Panc1 (cell line): ENCODE results near the gene NEK8. TPM values are rescaled to one million over a fixed set of nuclear protein-coding genes. Genes with fewer than 3 reads are reported as not detected.

Experiments
- ATAC-seq: fragments of 200-7000 bp; cut with Tn5 transposase; 2 replicates; pipeline ENCODE4 v1.9.1; 2020; ENCODE audit warnings: mild to moderate bottlenecking, moderate library complexity
- BruUV-seq: library from RNA; stranded (reverse); fragments of 400-500 nt; replicated peaks from 2 replicates; lab custom pipeline; 2021; lab: Mats Ljungman, UMichigan
- CTCF ChIA-PET: fragments of 300-600 bp; sonication (Branson Sonifier 250); formaldehyde crosslinking; loops from one replicate; lab custom pipeline; 2022; ENCODE audit warnings: antibody characterized with exemption; lab: Charles Lee
- POLR2A ChIA-PET: fragments of 300-600 bp; sonication (Branson Sonifier 250); formaldehyde crosslinking; loops from one replicate; lab custom pipeline; 2022; ENCODE audit warnings: antibody characterized with exemption; lab: Charles Lee
- DNase-seq: peaks from one replicate; pipeline ENCODE4 v3.0.0-alpha.2; 2010; ENCODE audit warnings: low read depth, low spot score
- H3K27ac ChIP-seq: 2 replicates; pipeline ENCODE4 v1.5.1; 2011; ENCODE audit warnings: mild to moderate bottlenecking, low read length, inconsistent platforms
- H3K27me3 ChIP-seq: fragments of 200-500 bp; sonication (Bioruptor generic); 2 replicates; pipeline ENCODE4 v1.6.0; 2014; ENCODE audit warnings: low read length, inconsistent platforms; ENCODE audit not compliant: control insufficient read depth, insufficient read depth
- H3K36me3 ChIP-seq: fragments of 200-500 bp; sonication (Bioruptor generic); 2 replicates; pipeline ENCODE4 v1.5.1; 2014; ENCODE audit warnings: inconsistent platforms, mild to moderate bottlenecking, low read length, moderate library complexity; ENCODE audit not compliant: control insufficient read depth, insufficient read depth
- H3K4me1 ChIP-seq: 2 replicates; pipeline ENCODE4 v1.5.1; 2011; ENCODE audit warnings: inconsistent platforms, mild to moderate bottlenecking, low read length, moderate library complexity; ENCODE audit not compliant: control insufficient read depth, insufficient read depth
- H3K4me3 ChIP-seq, 2 experiments: 2 replicates each; pipeline ENCODE4 v1.5.1; 2011 to 2012; ENCODE audit warnings: low read depth in 2 of 2, low read length in 2 of 2, mild to moderate bottlenecking in 2 of 2, inconsistent platforms in 1 of 2, moderate library complexity in 1 of 2
- H3K9me3 ChIP-seq: fragments of 200-500 bp; sonication (Bioruptor generic); 2 replicates; pipeline ENCODE4 v1.5.1; 2014; ENCODE audit warnings: low read depth, mild to moderate bottlenecking, inconsistent platforms, low read length, moderate library complexity; ENCODE audit not compliant: control insufficient read depth, insufficient read depth
- CTCF ChIP-seq: fragments of 450-650 bp; IDR thresholded peaks from 2 replicates; pipeline ENCODE4 v1.5.1; 2017; ENCODE audit warnings: mild to moderate bottlenecking
- POLR2AphosphoS5 ChIP-seq: IDR thresholded peaks from 2 replicates; pipeline ENCODE4 v1.6.1; 2012; ENCODE audit warnings: mild to moderate bottlenecking, low read depth, low read length, moderate library complexity
- REST ChIP-seq, 2 experiments: IDR thresholded peaks; 2 replicates each; pipeline ENCODE4 v1.6.1; 2011 to 2012; ENCODE audit warnings: low read depth in 2 of 2, control low read depth in 1 of 2, low read length in 1 of 2, mild to moderate bottlenecking in 1 of 2, moderate library complexity in 1 of 2; ENCODE audit not compliant: insufficient read depth in 1 of 2
- SIN3A ChIP-seq: IDR thresholded peaks from 2 replicates; pipeline ENCODE4 v1.6.1; 2012; ENCODE audit warnings: low read depth, mild to moderate bottlenecking, low read length, moderate library complexity, borderline replicate concordance; ENCODE audit not compliant: insufficient read depth
- TCF7L2 ChIP-seq: IDR thresholded peaks from 2 replicates; pipeline ENCODE4 v1.6.1; 2011; ENCODE audit warnings: mild to moderate bottlenecking, low read depth, low read length, inconsistent platforms
- in situ Hi-C: cut with HindIII; loops from 2 replicates; pipeline ENCODE4 v1.10.0; 2016; ENCODE audit warnings: low sequenced_read_pairs, low pct_unique_long_range_greater_than_20kb
- intact Hi-C: fragments of 100-400 bp; cut with micrococcal nuclease; formaldehyde crosslinking; loops from one replicate; pipeline ENCODE4 v1.10.0; 2022; ENCODE audit not compliant: unreplicated experiment
- total RNA-seq: library from RNA; stranded (reverse); gene quantifications from one replicate; pipeline ENCODE4 v1.2.1, GENCODE V29; 2021; ENCODE audit not compliant: unreplicated experiment

Gene NEK8
- total RNA-seq, 1 experiment from 2014 or later = 11.9 TPM

- no peaks in the 10 kb centered on the region for H3K27me3 ChIP-seq
- intact Hi-C loops = no loop called here
- BruUV-seq = TSS peak; percentile 97
- ChIA-PET CTCF (interaction anchor here (0.5 to 1.5 kb wide), 4 partner anchors 11 to 245 kb away, joined by 3 to 13 read pairs (median 10); partner anchors contain the start of gene TLCD1), POLR2A (interaction anchor here (0.6 to 1.7 kb wide), 4 partner anchors 10 to 565 kb away, joined by 3 to 26 read pairs (median 6); partner anchors contain the start of gene NEK8)
- H3K9me3 ChIP-seq = no peaks in the 10 kb centered on the region
- peaks cover 39% of the 10 kb centered on the region for H3K4me1 ChIP-seq
- H3K36me3 ChIP-seq = no peaks in the 10 kb centered on the region; the same call in 1 of the 2 replicates
- peak within 1 kb of the TSS; percentile 89 to 99 for H3K4me3 ChIP-seq
- ATAC-seq (peak; percentile 85), DNase-seq (no peak)
- TF ChIP-seq TCF7L2 = peak; percentile 57; the same call in 1 of the 2 replicates
- TF ChIP-seq POLR2AphosphoS5 = peak; percentile 57
- no peak for TF ChIP-seq REST (IDR thresholded peaks at IDR 0.05; ENCODE audit: insufficient read depth in 1 of 2, low read depth in 2 of 2, low read length in 1 of 2)
- TF ChIP-seq CTCF = no peak
- TF ChIP-seq SIN3A = peak; percentile 32; the same call in 1 of the 2 replicates
- in situ Hi-C loops = no loop called here
- H3K27ac ChIP-seq = peak within 1 kb of the TSS; percentile 99
These were observed 14.9 kb downstream of the NEK8 start, which contains the start of gene TRAF4 for GRCh38 chr17:28743243-28744103. TSS of gene TRAF4 (plus strand) at chr17:28744011. CDS start at chr17:28744113, 102 bp downstream.

- TF ChIP-seq SIN3A (no peak), TCF7L2 (peak; percentile 27; the same call in 1 of the 2 replicates), POLR2AphosphoS5 (no peak), CTCF (no peak)
- H3K4me1 ChIP-seq = peaks cover 48% of the 10 kb centered on the region
- ATAC-seq = peak; percentile 6; the same call in 1 of the 2 replicates
- peak overlapping the region; percentile 89 to 99 for H3K4me3 ChIP-seq
- POLR2A ChIA-PET = interaction anchor here (0.6 to 1.8 kb wide), 4 partner anchors 9 to 25 kb away, joined by 3 to 26 read pairs (median 8); partner anchors contain the start of genes NEK8 and RPL23A
- peak overlapping the region; percentile 99 for H3K27ac ChIP-seq
- in situ Hi-C loops (no loop called here), intact Hi-C loops (no loop called here)
- DNase-seq = no peak
- CTCF ChIA-PET = interaction anchor here (1.5 to 8.4 kb wide), 2 partner anchors 17 kb away, joined by 13 to 123 read pairs; partner anchors contain the start of genes NEK8 and TLCD1
- TSS peak; percentile 85 for BruUV-seq
- no peaks in the 10 kb centered on the region; the same call in 1 of the 2 replicates for H3K36me3 ChIP-seq
- H3K9me3 ChIP-seq = no peaks in the 10 kb centered on the region
- no peaks in the 10 kb centered on the region for H3K27me3 ChIP-seq
These were observed 15.8 kb downstream of the NEK8 start for GRCh38 chr17:28744104-28744971.
